Measurements from ENCODE around the gene MICB.
"Not testable (repeated sequence)": the region's sequence is repeated elsewhere in the genome, so short reads cannot be mapped to it uniquely, and the experiment has no call there.

The MICB gene

GRCh38 chr6:31489086-31489485 is 8.9 kb upstream of the MICB start:
- Histone ChIP-seq H3K36me3 (ENCODE audit: control insufficient read depth in 2 of 2, insufficient read depth in 2 of 2, low read length in 2 of 2) (no peaks in the 10 kb centered on the region), H3K27ac (ENCODE audit: low read length) (no peak overlapping the region), H3K4me3 (ENCODE audit: low read length in 2 of 2) (no peak overlapping the region)

GRCh38 chr6:31490115-31490873 is 7.7 kb upstream of the MICB start:
- no peak overlapping the region for H3K9ac ChIP-seq (ENCODE audit: low read length in 2 of 2)
- no peak overlapping the region for H3K27ac ChIP-seq (ENCODE audit: low read length)
- H3K9me3 ChIP-seq (ENCODE audit: control insufficient read depth in 2 of 2, low read length in 2 of 2), result no peaks in the 10 kb centered on the region
- no peak overlapping the region for H3K4me3 ChIP-seq (ENCODE audit: low read length in 2 of 2)
- H3K4me1 ChIP-seq (ENCODE audit: control insufficient read depth, insufficient read depth, low read length), result peaks cover 5% of the 10 kb centered on the region
- H3K27me3 ChIP-seq (ENCODE audit: control insufficient read depth in 1 of 2, insufficient read depth in 2 of 2, low read length in 2 of 2), result peaks cover 7 to 27% of the 10 kb centered on the region in 2 donors
- H3K36me3 ChIP-seq (ENCODE audit: control insufficient read depth in 2 of 2, insufficient read depth in 2 of 2, low read length in 2 of 2), result no peaks in the 10 kb centered on the region

More at GRCh38 chr6:31489086-31489485, 8.9 kb upstream of the MICB start:
- Histone ChIP-seq H3K27me3 (ENCODE audit: control insufficient read depth in 1 of 2, insufficient read depth in 2 of 2, low read length in 2 of 2) (peaks cover 7 to 24% of the 10 kb centered on the region in 2 donors), H3K4me1 (ENCODE audit: control insufficient read depth, insufficient read depth, low read length) (peaks cover 2% of the 10 kb centered on the region), H3K9ac (ENCODE audit: low read length in 2 of 2) (no peak overlapping the region), H3K9me3 (ENCODE audit: control insufficient read depth in 2 of 2, low read length in 2 of 2) (no peaks in the 10 kb centered on the region)

GRCh38 chr6:31493550-31493874 is 4.4 kb upstream of the MICB start:
- Histone ChIP-seq H3K27me3 (ENCODE audit: control insufficient read depth in 1 of 2, insufficient read depth in 2 of 2, low read length in 2 of 2) (peaks cover 10 to 39% of the 10 kb centered on the region in 2 donors), H3K4me3 (ENCODE audit: low read length in 2 of 2) (peak overlapping the region in 1 of 2 donors; percentile 69), H3K4me1 (ENCODE audit: control insufficient read depth, insufficient read depth, low read length) (peaks cover 11% of the 10 kb centered on the region)
- H3K27ac ChIP-seq (ENCODE audit: low read length); H3K9me3 ChIP-seq (ENCODE audit: control insufficient read depth in 2 of 2, low read length in 2 of 2); H3K9ac ChIP-seq (ENCODE audit: low read length in 2 of 2); H3K36me3 ChIP-seq (ENCODE audit: control insufficient read depth in 2 of 2, insufficient read depth in 2 of 2, low read length in 2 of 2): not testable (repeated sequence)

GRCh38 chr6:31493875-31494694 is 3.9 kb upstream of the MICB start:
- no peaks in the 10 kb centered on the region for H3K9me3 ChIP-seq (ENCODE audit: control insufficient read depth in 2 of 2, low read length in 2 of 2)
- peaks cover 10 to 40% of the 10 kb centered on the region in 2 donors for H3K27me3 ChIP-seq (ENCODE audit: control insufficient read depth in 1 of 2, insufficient read depth in 2 of 2, low read length in 2 of 2)
- H3K36me3 ChIP-seq (ENCODE audit: control insufficient read depth in 2 of 2, insufficient read depth in 2 of 2, low read length in 2 of 2), result no peaks in the 10 kb centered on the region
- H3K4me3 ChIP-seq (ENCODE audit: low read length in 2 of 2), result peak overlapping the region; percentile 63 to 69
- peaks cover 11% of the 10 kb centered on the region for H3K4me1 ChIP-seq (ENCODE audit: control insufficient read depth, insufficient read depth, low read length)
- H3K9ac ChIP-seq (ENCODE audit: low read length in 2 of 2), result peak overlapping the region; percentile 21 to 45
- H3K27ac ChIP-seq (ENCODE audit: low read length), result no peak overlapping the region

- H3K9ac ChIP-seq (ENCODE audit: low read length in 2 of 2), result no peak overlapping the region
- H3K36me3 ChIP-seq (ENCODE audit: control insufficient read depth in 2 of 2, insufficient read depth in 2 of 2, low read length in 2 of 2), result no peaks in the 10 kb centered on the region
- no peak overlapping the region for H3K27ac ChIP-seq (ENCODE audit: low read length)
- H3K4me1 ChIP-seq (ENCODE audit: control insufficient read depth, insufficient read depth, low read length), result peaks cover 13% of the 10 kb centered on the region
- H3K4me3 ChIP-seq (ENCODE audit: low read length in 2 of 2), result no peak overlapping the region
- peaks cover 7 to 31% of the 10 kb centered on the region in 2 donors for H3K27me3 ChIP-seq (ENCODE audit: control insufficient read depth in 1 of 2, insufficient read depth in 2 of 2, low read length in 2 of 2)
- no peaks in the 10 kb centered on the region for H3K9me3 ChIP-seq (ENCODE audit: control insufficient read depth in 2 of 2, low read length in 2 of 2)
Observed at GRCh38 chr6:31495580-31495979, 2.4 kb upstream of the MICB start.

- H3K36me3 ChIP-seq (ENCODE audit: control insufficient read depth in 2 of 2, insufficient read depth in 2 of 2, low read length in 2 of 2); H3K9ac ChIP-seq (ENCODE audit: low read length in 2 of 2); H3K27ac ChIP-seq (ENCODE audit: low read length); H3K9me3 ChIP-seq (ENCODE audit: control insufficient read depth in 2 of 2, low read length in 2 of 2); H3K4me3 ChIP-seq (ENCODE audit: low read length in 2 of 2): not testable (repeated sequence)
- H3K27me3 ChIP-seq (ENCODE audit: control insufficient read depth in 1 of 2, insufficient read depth in 2 of 2, low read length in 2 of 2), result peaks cover 11 to 26% of the 10 kb centered on the region in 2 donors
- peaks cover 13% of the 10 kb centered on the region for H3K4me1 ChIP-seq (ENCODE audit: control insufficient read depth, insufficient read depth, low read length)
Observed at GRCh38 chr6:31496826-31497225, 1.1 kb upstream of the MICB start.

GRCh38 chr6:31498748-31499147 is 803 bp downstream of the MICB start:
- no peaks in the 10 kb centered on the region for H3K9me3 ChIP-seq (ENCODE audit: control insufficient read depth in 2 of 2, low read length in 2 of 2)
- H3K4me3 ChIP-seq (ENCODE audit: low read length in 2 of 2), result peak overlapping the region in 1 of 2 donors; percentile 15
- H3K36me3 ChIP-seq (ENCODE audit: control insufficient read depth in 2 of 2, insufficient read depth in 2 of 2, low read length in 2 of 2), result no peaks in the 10 kb centered on the region
- peaks cover 13% of the 10 kb centered on the region for H3K4me1 ChIP-seq (ENCODE audit: control insufficient read depth, insufficient read depth, low read length)
- H3K27ac ChIP-seq (ENCODE audit: low read length), result no peak overlapping the region
- no peak overlapping the region for H3K9ac ChIP-seq (ENCODE audit: low read length in 2 of 2)
- H3K27me3 ChIP-seq (ENCODE audit: control insufficient read depth in 1 of 2, insufficient read depth in 2 of 2, low read length in 2 of 2), result peaks cover 8 to 23% of the 10 kb centered on the region in 2 donors

GRCh38 chr6:31499648-31500047 is 1.7 kb downstream of the MICB start:
- not testable (repeated sequence) for H3K4me1 ChIP-seq (ENCODE audit: control insufficient read depth, insufficient read depth, low read length); H3K9me3 ChIP-seq (ENCODE audit: control insufficient read depth in 2 of 2, low read length in 2 of 2); H3K36me3 ChIP-seq (ENCODE audit: control insufficient read depth in 2 of 2, insufficient read depth in 2 of 2, low read length in 2 of 2); H3K27ac ChIP-seq (ENCODE audit: low read length); H3K9ac ChIP-seq (ENCODE audit: low read length in 2 of 2); H3K4me3 ChIP-seq (ENCODE audit: low read length in 2 of 2)
- peaks cover 8 to 16% of the 10 kb centered on the region in 2 donors for H3K27me3 ChIP-seq (ENCODE audit: control insufficient read depth in 1 of 2, insufficient read depth in 2 of 2, low read length in 2 of 2)

GRCh38 chr6:31502586-31502985 is 4.6 kb downstream of the MICB start:
- no peaks in the 10 kb centered on the region for H3K36me3 ChIP-seq (ENCODE audit: control insufficient read depth in 2 of 2, insufficient read depth in 2 of 2, low read length in 2 of 2)
- no peak overlapping the region for H3K9ac ChIP-seq (ENCODE audit: low read length in 2 of 2)
- H3K4me3 ChIP-seq (ENCODE audit: low read length in 2 of 2), result no peak overlapping the region
- H3K27ac ChIP-seq (ENCODE audit: low read length), result no peak overlapping the region
- peaks cover 10 to 20% of the 10 kb centered on the region in 2 donors for H3K27me3 ChIP-seq (ENCODE audit: control insufficient read depth in 1 of 2, insufficient read depth in 2 of 2, low read length in 2 of 2)
- no peaks in the 10 kb centered on the region for H3K9me3 ChIP-seq (ENCODE audit: control insufficient read depth in 2 of 2, low read length in 2 of 2)
- peaks cover 8% of the 10 kb centered on the region for H3K4me1 ChIP-seq (ENCODE audit: control insufficient read depth, insufficient read depth, low read length)

GRCh38 chr6:31509036-31509435 is 11.1 kb downstream of the MICB start:
- H3K9ac ChIP-seq (ENCODE audit: low read length in 2 of 2); H3K4me1 ChIP-seq (ENCODE audit: control insufficient read depth, insufficient read depth, low read length); H3K9me3 ChIP-seq (ENCODE audit: control insufficient read depth in 2 of 2, low read length in 2 of 2); H3K27ac ChIP-seq (ENCODE audit: low read length); H3K36me3 ChIP-seq (ENCODE audit: control insufficient read depth in 2 of 2, insufficient read depth in 2 of 2, low read length in 2 of 2); H3K4me3 ChIP-seq (ENCODE audit: low read length in 2 of 2): not testable (repeated sequence)
- H3K27me3 ChIP-seq (ENCODE audit: control insufficient read depth in 1 of 2, insufficient read depth in 2 of 2, low read length in 2 of 2), result peaks cover 9 to 17% of the 10 kb centered on the region in 2 donors

GRCh38 chr6:31510007-31510406 is 12.1 kb downstream of the MICB start:
- no peak overlapping the region for H3K27ac ChIP-seq (ENCODE audit: low read length)
- no peaks in the 10 kb centered on the region for H3K4me1 ChIP-seq (ENCODE audit: control insufficient read depth, insufficient read depth, low read length)
- H3K4me3 ChIP-seq (ENCODE audit: low read length in 2 of 2), result no peak overlapping the region
- no peaks in the 10 kb centered on the region for H3K36me3 ChIP-seq (ENCODE audit: control insufficient read depth in 2 of 2, insufficient read depth in 2 of 2, low read length in 2 of 2)
- H3K9ac ChIP-seq (ENCODE audit: low read length in 2 of 2), result no peak overlapping the region
- H3K27me3 ChIP-seq (ENCODE audit: control insufficient read depth in 1 of 2, insufficient read depth in 2 of 2, low read length in 2 of 2), result peaks cover 9 to 16% of the 10 kb centered on the region in 2 donors
- H3K9me3 ChIP-seq (ENCODE audit: control insufficient read depth in 2 of 2, low read length in 2 of 2), result peaks cover 0 to 2% of the 10 kb centered on the region in 2 donors
